ENCODE measurements around the gene MBD5.

The MBD5 gene

DNA sequence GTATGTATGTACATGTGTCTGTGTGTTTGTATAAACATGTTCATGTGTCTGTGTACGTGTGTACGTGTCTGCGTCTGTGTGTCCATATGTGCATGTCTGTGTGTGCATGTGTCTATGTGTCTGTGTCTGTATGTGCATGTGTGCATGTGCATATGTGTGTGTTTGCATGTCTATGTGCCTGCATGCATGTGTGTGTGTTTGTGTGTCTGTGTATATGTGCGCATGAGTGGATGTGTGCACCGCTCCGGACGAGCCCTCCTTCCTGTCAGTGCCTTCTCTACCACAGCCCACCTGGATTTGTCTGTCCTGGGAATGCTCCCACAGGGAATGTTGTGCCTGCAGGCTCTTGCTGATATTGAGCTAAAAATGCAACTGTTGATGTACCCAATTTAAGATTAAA lies 510.3 kb downstream of the MBD5 start:
- H3K4me3 ChIP-seq (ENCODE audit: low read depth, low read length): no peak overlapping the region
- TF ChIP-seq, protein P1, sequence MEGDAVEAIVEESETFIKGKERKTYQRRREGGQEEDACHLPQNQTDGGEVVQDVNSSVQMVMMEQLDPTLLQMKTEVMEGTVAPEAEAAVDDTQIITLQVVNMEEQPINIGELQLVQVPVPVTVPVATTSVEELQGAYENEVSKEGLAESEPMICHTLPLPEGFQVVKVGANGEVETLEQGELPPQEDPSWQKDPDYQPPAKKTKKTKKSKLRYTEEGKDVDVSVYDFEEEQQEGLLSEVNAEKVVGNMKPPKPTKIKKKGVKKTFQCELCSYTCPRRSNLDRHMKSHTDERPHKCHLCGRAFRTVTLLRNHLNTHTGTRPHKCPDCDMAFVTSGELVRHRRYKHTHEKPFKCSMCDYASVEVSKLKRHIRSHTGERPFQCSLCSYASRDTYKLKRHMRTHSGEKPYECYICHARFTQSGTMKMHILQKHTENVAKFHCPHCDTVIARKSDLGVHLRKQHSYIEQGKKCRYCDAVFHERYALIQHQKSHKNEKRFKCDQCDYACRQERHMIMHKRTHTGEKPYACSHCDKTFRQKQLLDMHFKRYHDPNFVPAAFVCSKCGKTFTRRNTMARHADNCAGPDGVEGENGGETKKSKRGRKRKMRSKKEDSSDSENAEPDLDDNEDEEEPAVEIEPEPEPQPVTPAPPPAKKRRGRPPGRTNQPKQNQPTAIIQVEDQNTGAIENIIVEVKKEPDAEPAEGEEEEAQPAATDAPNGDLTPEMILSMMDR (IDR thresholded peaks at IDR 0.05; ENCODE audit: borderline replicate concordance, insufficient read depth, low read depth, low read length): no peak

DNA sequence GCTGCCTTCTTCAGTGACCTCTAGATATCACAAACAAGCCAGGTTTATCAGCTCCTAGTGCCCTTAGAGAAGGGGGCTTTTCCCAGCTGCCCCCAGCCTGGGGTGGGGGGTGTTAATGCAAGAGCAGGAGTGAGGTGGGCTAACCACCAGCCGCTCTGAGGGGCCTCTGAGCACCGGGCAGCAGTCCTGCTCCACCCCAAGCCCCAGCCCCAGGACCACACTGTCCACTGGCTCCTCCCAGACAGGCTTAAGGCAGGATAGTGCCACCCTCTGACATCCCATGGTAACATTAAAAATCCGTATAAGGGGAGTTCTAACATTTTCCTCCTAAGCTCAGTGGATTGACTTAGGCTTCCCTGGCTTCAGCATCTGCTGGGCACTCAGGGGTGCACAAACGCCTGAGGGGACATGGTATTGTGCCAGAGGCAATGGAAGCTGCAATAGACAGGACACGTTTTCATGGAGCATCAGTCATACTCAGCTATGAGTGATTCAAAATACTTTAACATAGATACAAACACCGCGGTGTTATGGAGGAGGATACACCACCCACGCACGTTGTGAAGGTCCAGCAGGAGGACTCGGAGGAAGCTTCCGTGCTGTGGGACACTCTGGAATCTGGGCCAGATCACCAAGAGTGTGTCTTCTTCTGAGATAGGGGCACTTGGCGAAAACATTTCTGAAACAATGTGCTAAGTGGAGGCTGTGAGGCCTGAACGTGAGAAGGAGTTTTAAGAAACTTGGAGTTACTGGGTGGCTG lies 511.0 kb downstream of the MBD5 start:
- no peak overlapping the region for H3K4me3 ChIP-seq (ENCODE audit: low read depth, low read length)
- TF ChIP-seq, protein P1 (IDR thresholded peaks at IDR 0.05; ENCODE audit: borderline replicate concordance, insufficient read depth, low read depth, low read length): no peak

DNA sequence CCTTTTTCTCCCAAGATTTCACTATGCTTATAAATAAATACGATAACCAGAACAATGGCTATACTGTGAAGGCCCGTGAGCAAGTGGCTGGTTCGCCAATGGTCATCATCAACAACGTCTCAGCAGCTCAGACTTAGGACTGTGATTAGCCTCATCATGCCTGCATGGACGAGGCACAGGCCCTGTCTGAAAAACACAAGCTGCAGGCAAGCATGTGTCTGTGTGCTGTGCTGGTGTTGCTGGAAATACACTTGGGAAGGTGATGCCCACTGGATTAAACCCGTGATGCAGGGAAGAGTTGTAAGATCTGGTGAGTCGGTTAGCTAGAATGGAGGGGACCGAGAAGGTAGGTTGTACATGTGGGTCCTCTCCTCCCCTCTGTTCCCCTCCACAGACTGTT lies 512.1 kb downstream of the MBD5 start:
- no peak overlapping the region for H3K4me3 ChIP-seq (ENCODE audit: low read depth, low read length)
- TF ChIP-seq, protein P1 (IDR thresholded peaks at IDR 0.05; ENCODE audit: borderline replicate concordance, insufficient read depth, low read depth, low read length): no peak

DNA sequence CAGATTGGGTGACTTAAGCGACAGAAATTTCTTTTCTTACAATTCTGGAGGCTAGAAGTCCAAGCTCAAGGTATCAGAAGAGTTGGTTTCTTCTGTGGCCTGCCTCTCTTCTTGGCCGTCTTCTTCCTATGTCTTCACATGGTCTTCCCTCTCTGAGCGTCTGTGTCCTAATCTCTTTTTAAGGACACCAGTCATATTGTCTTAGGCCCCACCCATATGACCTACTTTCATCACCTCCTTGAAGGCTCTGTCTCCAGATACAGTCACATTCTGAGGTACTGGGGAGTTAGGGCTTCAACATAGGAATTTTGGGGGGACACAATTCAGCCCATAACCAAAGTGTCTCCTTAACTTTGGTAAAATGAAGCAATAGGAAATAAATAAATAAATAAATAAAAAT lies 512.8 kb downstream of the MBD5 start:
- H3K4me3 ChIP-seq (ENCODE audit: low read depth, low read length): no peak overlapping the region
- TF ChIP-seq, protein P1 (IDR thresholded peaks at IDR 0.05; ENCODE audit: borderline replicate concordance, insufficient read depth, low read depth, low read length): no peak

- H3K4me3 ChIP-seq (ENCODE audit: low read depth, low read length): no peak overlapping the region
- TF ChIP-seq, protein P1 (IDR thresholded peaks at IDR 0.05; ENCODE audit: borderline replicate concordance, insufficient read depth, low read depth, low read length): no peak
Observed at GRCh38 chr2:148534416-148535204, 513.7 kb downstream of the MBD5 start.

- H3K4me3 ChIP-seq (ENCODE audit: low read depth, low read length): no peak overlapping the region
- TF ChIP-seq, protein P1 (IDR thresholded peaks at IDR 0.05; ENCODE audit: borderline replicate concordance, insufficient read depth, low read depth, low read length): no peak
Observed at GRCh38 chr2:148538375-148538774, 517.5 kb downstream of the MBD5 start.

All from GM12875 (cell line).